ENCODE measurements around the gene INPP5D. TPM values are rescaled to one million over a fixed set of nuclear protein-coding genes. Genes with fewer than 3 reads are reported as not detected.

INPP5D gene
- total and polyA plus RNA-seq, 2 of the 8 experiments (the other 6 are each of a cell fraction or from before 2014, with no cell fraction given) = 4.5 to 7.1 TPM

- TF ChIP-seq CHD7 (IDR thresholded peaks at IDR 0.05; ENCODE audit: insufficient replicate concordance, low read length) = no peak
- TF ChIP-seq EZH2 (IDR thresholded peaks at IDR 0.05; ENCODE audit: low read depth, low read length, severe bottlenecking) = no peak
- TF ChIP-seq RXRA (IDR thresholded peaks at IDR 0.05; ENCODE audit: insufficient read depth, low read depth, low read length) = no peak
- TF ChIP-seq JUND (IDR thresholded peaks at IDR 0.05; ENCODE audit: low read length) = no peak
- TF ChIP-seq MAFK (IDR thresholded peaks at IDR 0.05; ENCODE audit: low read depth, low read length) = no peak
- no peak for TF ChIP-seq CBX5 (IDR thresholded peaks at IDR 0.05; ENCODE audit: low read depth, low read length)
- TF ChIP-seq RAD21 (IDR thresholded peaks at IDR 0.05 in 1 of 2, conservative IDR thresholded peaks at IDR 0.05 in 1 of 2; ENCODE audit: low read depth in 2 of 2, low read length in 2 of 2) = no peak
- TF ChIP-seq KDM4A (IDR thresholded peaks at IDR 0.05; ENCODE audit: low read depth, low read length, severe bottlenecking) = no peak
- TF ChIP-seq HDAC6 (IDR thresholded peaks at IDR 0.05; ENCODE audit: low read depth, low read length) = no peak
- no peak for TF ChIP-seq SIX5 (IDR thresholded peaks at IDR 0.05; ENCODE audit: low read depth, low read length)
Observed at GRCh38 chr2:233034091-233034882, 25.9 kb upstream of the INPP5D start (continued).

Data from H1 (cell line).